Pulmonary artery endothelial cell (primary cell): ENCODE results near the gene ANKLE2. TPM values are rescaled to one million over a fixed set of nuclear protein-coding genes. Genes with fewer than 3 reads are reported as not detected.

ENCODE experiments used
- DNase-seq: peaks from one replicate; pipeline ENCODE4 v3.0.0-alpha.2; 2011; ENCODE audit warnings: low read depth, low spot score
- total RNA-seq: library from RNA; depleted of rRNA; stranded (reverse); fragments of >200 nt; gene quantifications from 2 replicates; pipeline ENCODE4 v1.2.3, GENCODE V29; 2014

The ANKLE2 gene
- total RNA-seq, 1 donor from 2014 or later = 45.3 TPM

DNA sequence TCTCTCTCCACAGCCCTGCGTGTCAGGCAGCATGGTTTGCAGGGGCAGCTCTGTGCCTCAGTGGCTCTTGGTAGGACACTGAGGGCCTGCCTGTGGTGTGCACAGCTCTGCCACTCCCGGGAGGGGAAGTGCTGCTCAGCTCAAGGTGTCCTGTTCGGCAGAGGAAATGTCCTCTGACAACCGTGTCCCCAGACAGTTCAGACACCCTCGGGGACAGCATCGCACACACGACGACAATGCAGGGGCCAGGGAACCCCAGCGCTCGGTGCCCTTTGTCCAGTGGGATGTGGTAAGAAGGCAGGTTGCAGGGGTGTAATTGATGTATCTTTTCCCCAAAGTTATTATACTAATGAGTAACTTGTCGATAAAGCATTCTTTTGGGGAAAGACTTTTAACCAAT is 14.2 kb downstream of the ANKLE2 start:
- DNase-seq = no peak

DNA sequence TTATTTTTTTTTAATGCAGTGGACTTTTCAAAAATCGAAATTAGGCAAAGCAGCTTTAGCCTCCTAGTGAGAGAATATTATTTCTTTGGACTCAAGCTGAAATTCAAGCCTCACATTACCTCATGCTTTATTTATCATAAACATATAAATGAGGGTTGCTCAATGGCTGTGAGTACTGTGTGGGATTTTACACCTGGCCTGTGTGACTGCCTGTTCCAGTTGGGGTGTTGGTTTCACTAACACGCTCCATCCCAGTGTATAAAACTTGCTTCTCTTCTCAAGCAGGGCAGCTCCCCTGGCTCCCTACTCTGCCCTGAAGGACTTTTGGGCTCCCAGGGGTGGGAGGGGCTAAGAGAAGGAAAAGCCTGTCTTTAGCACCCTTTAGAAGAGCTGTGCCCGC is 15.0 kb downstream of the ANKLE2 start:
- no peak for DNase-seq

DNA sequence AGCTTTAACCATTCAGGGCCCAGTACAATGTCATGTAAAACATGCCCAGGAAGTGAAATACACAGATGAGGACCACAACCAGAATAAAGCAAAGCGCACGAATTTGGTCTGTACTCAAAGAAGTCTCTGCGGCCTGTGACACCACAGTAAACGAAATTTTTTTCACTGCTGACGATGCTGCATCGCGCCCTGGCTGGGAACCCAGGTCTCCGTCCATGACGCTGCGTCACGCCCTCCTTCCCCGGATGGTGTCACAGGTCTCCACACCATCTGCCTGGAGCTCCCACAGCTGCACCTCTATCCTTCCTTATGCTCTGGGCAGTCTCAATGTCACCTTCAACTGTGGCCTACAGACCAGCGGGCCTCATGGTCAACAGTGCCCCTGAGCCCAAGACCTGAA is 17.8 kb downstream of the ANKLE2 start:
- DNase-seq = no peak

DNA sequence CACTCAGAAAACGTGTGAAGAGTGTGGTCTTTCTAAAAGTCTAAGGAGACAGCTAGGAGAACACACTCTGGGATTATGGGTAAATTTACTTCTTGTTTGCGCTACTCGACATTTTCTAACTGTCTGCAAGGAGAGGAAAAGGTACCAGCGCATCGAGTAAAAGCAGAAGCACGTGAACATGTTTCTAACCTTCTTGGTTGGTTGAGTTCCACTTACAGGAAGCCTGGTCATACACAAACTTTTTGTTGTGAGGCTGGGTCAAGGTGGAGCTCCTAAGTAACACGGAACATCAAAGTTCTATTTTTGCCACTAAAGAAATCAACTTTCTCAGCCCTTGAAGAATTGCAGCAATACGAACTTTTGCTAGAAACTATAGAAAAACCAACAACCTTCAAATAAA is 20.0 kb downstream of the ANKLE2 start:
- DNase-seq = no peak

DNA sequence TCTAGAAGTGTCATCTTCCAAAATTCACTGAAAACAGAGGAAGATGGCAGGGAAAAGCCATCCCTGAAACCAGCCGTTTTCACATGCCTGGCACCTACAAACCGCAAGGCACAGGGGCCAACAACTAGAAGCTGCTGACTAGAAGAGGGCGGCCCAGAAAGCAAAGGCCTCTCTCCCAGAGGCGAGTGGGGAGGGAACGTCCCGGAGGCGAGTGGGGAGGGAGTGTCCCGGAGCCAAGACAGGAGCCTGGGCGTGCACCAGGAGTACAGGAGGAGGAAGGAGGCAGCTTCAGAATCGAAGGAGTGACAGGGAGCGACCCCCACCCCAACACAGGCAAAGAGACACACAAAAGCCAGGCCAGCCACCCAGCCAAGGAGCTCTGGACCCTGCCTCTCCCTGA is 21.0 kb downstream of the ANKLE2 start:
- DNase-seq = no peak

DNA sequence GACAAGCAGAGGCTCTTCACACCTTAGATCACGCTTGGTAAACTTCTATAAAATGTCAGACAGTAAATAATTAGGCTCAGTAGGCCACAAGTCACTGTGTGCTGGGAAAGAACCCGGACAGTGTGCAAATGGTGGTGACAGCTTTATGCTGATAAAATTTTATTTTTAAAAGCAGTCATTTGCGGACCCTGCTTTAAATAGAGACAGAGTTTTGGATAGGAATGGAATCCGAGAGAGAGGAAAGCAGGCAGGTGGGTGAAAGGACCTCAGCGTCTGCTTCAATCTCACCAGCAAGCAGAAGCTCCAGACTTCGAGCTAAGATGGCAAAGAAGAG is 21.4 kb downstream of the ANKLE2 start:
- no peak for DNase-seq

DNA sequence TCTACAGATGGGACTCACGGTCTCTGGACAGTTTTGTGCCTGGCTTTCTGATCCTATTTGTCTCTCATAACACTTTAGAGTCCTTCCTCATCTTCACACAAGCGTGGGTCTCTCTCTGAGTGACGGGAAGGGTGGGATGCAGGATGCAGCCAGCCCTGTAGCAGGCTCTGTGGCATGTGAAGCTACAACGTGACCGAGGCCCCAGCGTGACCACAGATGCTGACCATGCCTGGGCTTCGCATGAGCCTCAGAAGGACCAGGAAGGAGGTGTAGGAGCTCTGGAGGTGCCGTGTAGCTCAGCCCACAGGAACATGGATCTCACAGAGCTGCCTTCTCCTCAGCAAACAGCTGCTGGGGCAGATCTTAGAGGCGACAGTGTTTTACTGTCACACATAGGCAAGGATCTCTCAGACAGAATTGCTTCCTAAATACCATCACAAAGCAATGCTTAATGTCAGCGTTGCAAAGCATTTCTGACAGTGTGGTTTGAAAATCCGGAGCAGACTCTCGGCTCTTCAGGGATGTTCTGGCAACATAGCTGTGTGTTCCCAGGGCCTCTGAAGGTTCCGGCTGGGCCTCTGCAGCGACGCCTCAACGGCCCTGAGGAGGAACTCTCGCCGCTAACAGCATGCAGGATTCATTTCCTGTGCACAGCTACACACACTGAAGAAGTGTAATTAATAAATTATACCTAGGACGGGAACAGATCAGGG is 21.9 kb downstream of the ANKLE2 start:
- no peak for DNase-seq

DNA sequence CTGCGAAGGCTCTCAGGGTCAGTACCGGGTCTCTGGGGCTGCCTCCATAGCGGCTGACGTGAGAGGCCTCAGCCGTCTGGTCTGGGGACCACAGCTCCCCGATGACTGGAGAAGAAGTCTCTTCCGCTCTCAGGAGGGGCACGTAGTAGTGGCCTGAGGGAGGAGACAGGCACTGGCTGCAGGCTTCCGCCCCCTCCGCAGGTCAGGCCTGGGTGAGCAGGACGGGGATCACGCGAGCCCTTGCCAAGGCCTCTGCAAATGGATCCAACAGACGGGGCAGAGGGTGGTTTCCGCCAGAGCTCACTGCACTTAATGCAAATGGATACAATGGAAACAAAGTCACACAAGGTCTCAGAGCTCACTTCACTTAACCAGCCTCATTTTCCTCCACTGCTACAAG is 24.7 kb downstream of the ANKLE2 start:
- DNase-seq = no peak

DNA sequence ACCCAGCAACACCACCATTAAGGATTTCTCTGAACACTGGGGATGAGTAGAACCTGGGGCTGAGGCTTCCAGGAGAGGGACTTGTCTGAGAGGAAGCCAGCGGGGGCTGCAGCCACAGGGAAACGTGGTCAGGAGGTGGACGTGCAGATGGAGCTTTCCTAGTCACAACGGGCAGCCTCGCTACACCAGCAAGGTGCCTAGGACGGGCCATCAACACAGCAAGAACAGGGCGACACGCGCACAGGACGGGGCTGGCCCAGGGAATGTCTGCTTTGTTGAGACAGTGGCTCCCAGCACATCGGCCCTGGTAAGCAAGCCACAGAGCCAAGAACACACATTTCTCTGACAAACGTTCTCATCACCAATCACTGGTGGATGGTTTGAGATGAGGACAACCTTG is 25.3 kb downstream of the ANKLE2 start:
- DNase-seq = no peak

DNA sequence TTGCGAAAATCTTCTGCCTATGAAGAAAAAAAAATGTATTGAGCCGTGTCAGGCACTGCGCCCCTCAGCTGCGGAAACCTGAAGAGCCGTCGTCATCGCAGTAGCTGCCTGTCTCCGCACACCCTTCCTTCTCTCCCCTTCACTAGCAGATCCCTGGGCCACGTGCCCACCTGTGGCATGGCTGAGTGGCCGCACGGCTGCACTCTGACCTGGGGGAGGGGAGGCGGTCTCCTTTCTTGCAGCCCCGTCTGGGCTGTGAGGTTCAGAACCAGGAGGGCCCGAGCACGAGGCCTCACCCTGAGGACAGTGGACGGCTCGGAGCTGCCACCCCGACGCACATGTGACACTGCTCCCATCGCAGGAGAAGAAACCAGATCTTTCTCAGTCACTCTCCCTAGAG is 26.1 kb downstream of the ANKLE2 start:
- DNase-seq = no peak

DNA sequence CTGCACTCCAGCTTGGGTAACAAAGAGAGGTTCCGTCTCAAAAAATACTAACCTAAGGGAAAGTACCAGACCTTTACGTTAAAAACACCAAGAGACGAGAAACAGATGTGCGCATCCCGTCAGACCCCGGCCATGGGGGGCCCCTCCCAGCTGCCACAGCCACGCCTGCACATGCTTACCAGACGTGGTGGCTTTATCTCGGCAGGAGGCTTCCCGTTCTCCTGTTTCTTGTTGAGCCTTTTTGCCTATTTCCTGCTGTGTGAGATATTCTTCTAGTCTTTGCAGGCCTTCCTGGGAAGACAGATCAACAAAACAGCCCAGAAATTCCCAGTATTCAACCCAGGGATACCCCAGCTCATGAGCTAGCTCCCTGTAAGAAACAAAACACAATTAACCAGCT is 27.4 kb downstream of the ANKLE2 start:
- no peak for DNase-seq

DNA sequence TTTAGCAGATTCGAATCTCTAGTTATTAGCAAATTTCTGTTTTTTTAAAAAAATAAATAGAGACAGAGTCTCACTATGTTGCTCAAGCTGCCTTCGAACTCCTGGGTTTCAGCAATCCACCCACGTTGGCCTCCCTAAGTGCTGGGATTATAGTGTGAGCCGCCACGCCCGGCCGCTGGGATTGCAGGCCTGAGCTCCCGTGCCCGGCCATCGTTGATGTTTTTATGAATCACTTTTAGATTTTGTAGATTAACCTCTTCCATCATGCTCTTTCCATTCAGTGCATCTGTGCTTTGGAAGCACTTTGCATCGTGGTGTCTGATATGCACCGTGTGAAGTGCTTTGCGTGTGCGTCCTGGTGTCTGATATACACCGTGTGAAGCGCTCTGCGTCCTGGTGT is 30.1 kb downstream of the ANKLE2 start:
- no peak for DNase-seq

DNA sequence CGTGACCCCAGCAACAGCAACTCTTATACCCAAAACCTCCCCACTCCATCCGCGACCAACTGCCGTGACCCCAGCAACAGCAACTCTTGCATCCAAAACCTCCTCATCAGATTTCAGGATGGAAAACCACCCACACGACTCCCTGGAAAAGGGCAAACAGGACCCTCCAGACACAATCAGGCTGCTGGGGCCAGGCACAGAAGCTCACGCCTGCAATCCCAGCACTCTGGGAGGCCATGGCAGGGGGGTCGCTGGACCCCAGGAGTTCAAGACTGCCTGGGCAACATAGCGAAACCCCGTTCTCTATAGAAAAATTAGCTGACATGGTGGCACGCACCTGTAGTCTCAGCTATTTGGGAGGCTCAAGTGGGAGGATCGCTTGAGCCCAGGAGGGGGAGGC is 31.3 kb downstream of the ANKLE2 start:
- DNase-seq = no peak

DNA sequence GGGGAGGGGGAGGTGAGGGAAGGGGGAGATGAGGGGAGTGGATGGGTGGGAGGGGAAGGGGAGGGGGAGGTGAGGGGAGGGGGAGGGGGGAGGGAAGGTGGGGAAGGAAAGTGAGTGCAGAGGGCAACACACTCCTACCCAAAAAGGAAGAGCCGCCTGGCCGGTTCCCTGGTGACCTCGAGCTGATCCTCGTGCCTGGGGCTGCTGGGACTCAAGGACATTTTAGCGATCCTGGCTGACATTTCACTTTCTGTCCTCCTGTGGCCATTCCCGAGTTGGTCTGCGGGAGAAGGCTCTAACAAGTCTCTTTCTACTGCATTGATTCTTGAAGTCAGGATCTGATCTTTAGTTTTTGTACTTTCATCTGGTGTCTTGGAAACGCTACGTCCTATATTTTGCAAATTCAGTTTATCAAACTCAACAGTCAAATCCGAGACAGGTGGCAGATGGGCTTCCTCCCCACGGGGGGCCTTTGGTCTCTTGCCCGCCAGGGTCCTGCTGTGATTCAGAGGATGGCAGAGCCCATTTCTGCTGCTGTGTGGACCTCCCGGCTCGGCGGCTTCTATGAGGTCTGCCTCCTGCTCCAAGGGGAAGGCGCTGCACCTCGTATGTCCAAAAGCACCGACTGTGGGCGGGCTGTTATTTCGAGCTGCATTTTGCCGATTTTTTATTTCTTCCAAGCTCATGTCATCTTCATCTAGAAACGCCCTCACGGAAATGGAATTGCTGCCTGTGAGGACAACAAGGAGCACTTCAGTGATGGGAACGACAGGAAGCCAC is 31.9 kb downstream of the ANKLE2 start:
- no peak for DNase-seq

DNA sequence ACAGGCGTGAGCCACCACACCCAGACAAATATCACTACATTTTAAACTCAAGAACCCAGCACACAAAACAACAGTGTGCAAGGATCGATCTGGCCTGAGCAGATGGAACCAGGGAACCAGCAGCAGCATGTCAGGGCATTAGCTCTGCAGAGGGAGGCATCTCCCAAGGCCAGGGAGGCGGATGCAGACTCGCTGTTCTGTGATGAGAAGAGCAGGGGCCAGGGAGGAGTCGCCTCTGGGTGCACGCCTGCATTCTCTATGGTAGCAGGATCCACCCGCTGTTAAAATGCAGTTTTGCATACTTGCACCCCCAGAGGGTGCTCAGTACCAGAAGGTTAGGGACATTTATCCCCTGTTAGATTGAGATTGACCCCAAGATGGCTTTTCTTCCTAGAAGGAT is 33.1 kb downstream of the ANKLE2 start:
- DNase-seq = no peak

DNA sequence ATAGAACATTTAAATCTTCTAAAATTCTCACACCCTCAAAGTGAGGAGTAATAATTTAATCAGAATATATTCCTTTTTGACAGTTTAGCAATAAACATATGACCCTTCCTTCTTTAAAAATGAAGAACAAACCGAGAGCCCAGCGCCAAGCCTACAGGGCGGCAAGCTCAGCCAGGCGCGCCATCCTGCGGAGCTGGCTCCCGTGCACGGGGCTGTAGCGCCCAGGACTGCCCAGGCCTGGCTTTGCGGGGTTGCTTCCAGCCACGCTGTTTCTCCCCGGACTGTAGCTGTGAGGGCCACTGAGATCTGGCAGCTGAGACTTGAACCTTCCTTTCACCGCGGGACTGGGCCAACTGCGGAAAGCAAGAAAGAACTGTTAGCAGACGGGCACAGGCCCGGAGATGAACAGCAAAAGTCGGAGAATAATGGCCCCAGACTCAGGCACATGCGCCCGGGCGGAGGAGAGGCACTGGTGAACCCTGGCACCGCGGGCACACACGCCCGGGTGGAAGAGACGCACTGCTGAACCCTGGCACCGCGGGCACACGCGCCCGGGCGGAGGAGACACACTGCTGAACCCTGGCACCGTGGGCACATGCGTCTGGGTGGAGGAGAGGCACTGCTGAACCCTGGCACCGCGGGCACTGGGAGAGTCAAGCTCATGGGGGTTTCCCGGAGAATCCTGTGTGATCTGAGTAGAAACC is 34.4 kb downstream of the ANKLE2 start:
- no peak for DNase-seq

DNA sequence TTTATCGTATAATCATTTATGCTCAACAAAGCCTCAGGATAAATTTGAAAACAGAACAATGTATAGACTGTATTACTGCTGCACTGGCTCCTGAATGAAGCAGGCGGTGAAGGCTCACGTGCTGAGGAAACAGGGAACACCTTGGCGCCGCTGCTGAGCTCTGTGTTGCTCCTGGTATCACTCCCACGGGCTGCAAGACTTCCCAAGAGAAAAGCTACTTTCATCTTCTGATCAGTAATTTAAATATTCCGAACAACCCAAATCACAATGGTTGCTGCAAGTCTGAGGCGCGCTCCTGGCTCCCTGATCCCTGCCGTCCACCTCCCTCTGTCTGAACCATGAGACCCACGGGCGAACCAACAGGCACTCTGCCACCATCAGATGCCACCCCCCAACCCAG is 35.2 kb downstream of the ANKLE2 start:
- DNase-seq = no peak

DNA sequence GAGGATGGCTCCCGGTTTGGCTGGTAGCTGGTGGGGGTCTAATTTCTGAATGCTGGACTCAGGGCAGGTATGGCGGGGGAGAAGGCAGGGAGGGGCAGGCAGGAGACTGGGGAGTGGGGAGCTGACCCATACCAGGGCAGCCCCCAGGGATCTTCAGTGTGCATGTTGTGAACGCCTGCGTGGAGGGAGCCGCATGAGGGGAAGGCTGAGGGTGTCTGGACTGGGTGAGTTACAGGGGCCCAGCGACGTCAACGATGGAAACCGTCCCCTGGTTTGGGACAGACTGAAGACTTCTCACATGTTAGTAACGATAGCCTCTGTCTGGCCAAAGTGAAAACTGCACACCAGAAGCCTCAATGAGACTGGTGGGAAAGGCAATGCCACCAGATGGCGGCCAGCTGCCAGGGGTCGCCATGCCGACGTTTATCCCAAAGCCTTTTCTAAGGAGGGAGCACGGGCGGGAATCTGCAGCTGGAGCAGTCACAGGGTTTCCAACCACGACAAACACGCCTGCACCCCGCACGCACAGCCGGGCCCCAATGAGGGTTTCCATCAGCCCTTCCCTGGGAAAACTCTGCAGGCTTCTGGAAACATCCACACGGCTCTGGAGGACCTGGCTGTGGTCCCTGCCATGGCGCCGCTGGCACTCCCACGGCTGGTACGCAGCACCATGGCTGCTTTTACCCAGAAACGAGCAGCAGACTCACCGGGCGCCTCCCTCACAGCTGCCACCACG is 37.0 kb downstream of the ANKLE2 start:
- DNase-seq = no peak

DNA sequence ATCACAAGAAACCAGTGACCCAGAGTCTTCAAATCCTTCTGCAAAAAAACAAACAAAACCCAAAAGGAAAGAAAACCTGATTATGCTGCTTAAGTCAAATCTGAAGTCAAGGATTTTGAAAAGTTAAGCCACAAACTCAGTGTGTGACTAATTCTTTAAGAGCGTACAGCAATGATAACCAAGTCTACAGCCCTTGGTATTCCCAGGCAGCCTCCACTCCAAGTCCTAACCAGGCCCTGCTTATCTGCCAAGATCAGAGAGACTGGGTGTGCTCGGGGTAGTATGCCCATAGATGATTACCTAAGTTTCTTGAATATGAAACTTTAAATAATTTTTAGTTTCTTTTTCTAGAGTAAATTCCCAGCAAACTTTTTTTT is 37.9 kb downstream of the ANKLE2 start:
- DNase-seq = no peak

DNA sequence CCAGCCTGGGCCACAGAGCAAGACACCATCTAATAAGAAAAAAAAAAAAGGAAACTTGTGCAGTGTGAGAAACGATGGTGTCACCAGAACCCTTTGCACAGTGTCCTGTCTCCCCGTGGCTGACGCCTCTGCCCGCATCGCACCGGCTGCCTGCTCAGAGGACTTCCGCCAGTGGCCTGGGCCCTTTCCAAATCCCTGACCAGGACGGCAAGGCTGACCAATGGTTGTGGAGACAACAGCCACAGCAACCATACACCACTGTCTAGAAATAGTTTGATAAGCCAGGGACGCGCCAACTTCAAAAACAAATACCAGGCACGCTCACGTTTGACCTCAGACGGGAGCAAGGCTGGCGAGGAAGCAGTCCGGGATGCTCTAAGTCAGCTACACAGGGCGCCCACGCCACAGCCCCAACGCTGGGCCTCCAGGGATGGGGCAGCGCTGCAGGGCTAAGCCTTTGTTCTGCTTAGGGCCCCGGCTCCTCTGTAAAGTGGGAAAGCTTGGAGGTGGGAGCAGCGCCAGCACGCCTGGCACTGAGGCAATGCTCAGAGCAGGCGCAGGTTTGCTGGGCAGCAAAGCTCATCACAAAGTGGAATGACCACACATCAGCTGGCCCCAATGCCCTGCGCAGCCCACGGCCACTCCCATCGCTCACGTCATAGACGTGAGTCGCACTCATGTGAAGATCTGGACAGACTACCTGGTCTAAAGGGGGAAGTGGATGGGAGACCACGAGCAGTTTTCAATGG is 38.4 kb downstream of the ANKLE2 start:
- DNase-seq = no peak

DNA sequence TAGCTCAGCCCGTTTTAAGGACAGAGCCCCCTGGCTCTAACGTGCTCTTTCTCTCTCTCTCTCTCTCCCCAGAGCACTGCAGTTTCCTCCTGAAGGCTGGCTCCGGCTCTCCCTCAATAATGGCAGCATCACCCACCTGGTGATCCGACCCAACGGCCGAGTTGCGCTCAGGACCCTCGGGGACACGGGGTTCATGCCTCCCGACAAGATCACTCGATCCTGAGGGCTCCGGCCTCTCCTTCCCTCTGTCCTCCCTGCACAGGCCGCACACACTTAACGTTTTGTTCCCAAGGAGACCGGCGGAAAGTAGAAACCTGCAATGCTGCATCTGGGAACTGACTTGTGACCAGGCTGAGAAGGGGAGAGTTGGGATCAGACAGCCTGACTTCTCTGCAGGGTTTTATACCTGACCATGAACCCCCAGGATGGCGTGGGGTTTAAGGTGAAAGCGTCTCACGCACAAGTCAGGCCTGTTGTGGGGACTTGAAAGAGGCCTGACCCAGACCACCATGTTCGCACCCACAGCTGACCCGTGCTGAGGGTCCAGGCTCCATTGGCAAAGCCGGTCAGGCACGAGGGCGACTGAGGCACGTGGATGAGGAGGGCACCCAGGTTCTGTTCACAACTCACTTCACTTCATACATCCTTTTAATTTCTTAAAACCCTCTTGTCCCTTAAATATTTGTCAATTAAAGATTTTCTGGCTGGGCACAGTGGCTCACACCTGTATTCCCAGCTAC is 40.9 kb downstream of the ANKLE2 start:
- DNase-seq = no peak
